Measurements from ENCODE around the gene OPN3. TPM values are rescaled to one million over a fixed set of nuclear protein-coding genes. Genes with fewer than 3 reads are reported as not detected.

OPN3 gene
- total and polyA plus RNA-seq, 2 donors (not counting 1 experiment from before 2014, with no cell fraction given), result 21.0 to 29.6 TPM

GRCh38 chr1:241631674-241632073 is 8.5 kb downstream of the OPN3 start:
- WGBS (ENCODE audit: insufficient coverage), result no CpG with 5 or more reads among the region's 5 CpGs
- POLR2A ChIA-PET, result no interaction called here
- DNase-seq, result no peak

DNA sequence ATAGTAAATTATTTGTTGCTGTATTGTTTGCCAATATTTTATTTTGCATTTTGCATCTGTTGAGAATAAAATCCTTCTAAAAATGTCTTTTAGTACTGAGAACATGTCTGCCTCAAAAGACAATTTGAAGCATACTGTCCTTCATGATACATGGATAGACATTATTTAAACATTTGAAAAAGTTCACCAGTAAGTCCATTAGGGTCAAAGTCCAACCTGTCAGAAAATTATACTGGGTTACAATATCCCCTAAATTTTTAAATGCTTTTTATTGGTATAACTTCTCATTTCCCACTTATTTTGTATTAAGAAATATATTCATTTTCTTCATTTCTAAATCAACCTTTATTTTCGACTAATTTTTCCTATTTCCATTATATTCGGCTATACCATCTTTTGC is 9.3 kb downstream of the OPN3 start:
- H3K4me1 Mint-ChIP-seq, result peaks cover 62% of the 10 kb centered on the region
- intact Hi-C loops (cut with micrococcal nuclease), result no loop called here
- no peaks in the 10 kb centered on the region for H3K27me3 Mint-ChIP-seq
- DNase-seq (no peak), ATAC-seq (ENCODE audit: low read depth) (no peak)
- CTCF ChIA-PET, result no interaction called here
- no peak overlapping the region for H3K27ac Mint-ChIP-seq
- H3K27ac ChIP-seq (ENCODE audit: low read length in 2 of 2), result no peak overlapping the region
- POLR2A ChIA-PET, result no interaction called here
- WGBS (ENCODE audit: insufficient coverage), result no CpG with 5 or more reads among the region's 2 CpGs
- no peaks in the 10 kb centered on the region for H4K20me1 ChIP-seq (ENCODE audit: control insufficient read depth, insufficient read depth, low read length, poor library complexity, severe bottlenecking)
- no peak overlapping the region for H3K4me3 ChIP-seq (ENCODE audit: control extremely low read depth in 1 of 5, extremely low read depth in 1 of 5, insufficient read depth in 1 of 5, low read depth in 2 of 5, low read length in 4 of 5)
- H3K79me2 ChIP-seq (ENCODE audit: control insufficient read depth, insufficient read depth, low read length), result peaks cover 67% of the 10 kb centered on the region
- no peaks in the 10 kb centered on the region for H3K9me3 Mint-ChIP-seq (ENCODE audit: insufficient read depth)
- H3K36me3 ChIP-seq (replicated peaks in 1 of 2; ENCODE audit: control extremely low read depth in 1 of 2, control insufficient read depth in 1 of 2, extremely low read depth in 1 of 2, insufficient read depth in 2 of 2, low read length in 1 of 2), result peaks cover 0 to 7% of the 10 kb centered on the region in 2 experiments
- H3K4me2 ChIP-seq (replicated peaks; ENCODE audit: low read depth, low read length, poor library complexity, severe bottlenecking), result no peak overlapping the region
- no peaks in the 10 kb centered on the region for H3K9me3 ChIP-seq (ENCODE audit: control extremely low read depth in 1 of 3, control insufficient read depth in 2 of 3, insufficient read depth in 1 of 3, low read length in 2 of 3)
- TF ChIP-seq CTCF (IDR thresholded peaks at IDR 0.05) (no peak), EZH2 (IDR thresholded peaks at IDR 0.05; ENCODE audit: borderline replicate concordance, insufficient read depth, low read depth, low read length, poor library complexity, severe bottlenecking) (no peak)
- no peak overlapping the region for H2AFZ ChIP-seq (ENCODE audit: insufficient read depth, low read depth, low read length, poor library complexity, severe bottlenecking)
- no peak overlapping the region for H3K4me3 Mint-ChIP-seq
- H3K27me3 ChIP-seq (replicated peaks in 1 of 4; ENCODE audit: control extremely low read depth in 1 of 4, control insufficient read depth in 3 of 4, insufficient read depth in 4 of 4, low read length in 3 of 4), result no peaks in the 10 kb centered on the region
- H3K4me1 ChIP-seq (ENCODE audit: control insufficient read depth in 2 of 2, insufficient read depth in 2 of 2, low read length in 2 of 2), result peaks cover 22 to 35% of the 10 kb centered on the region in 2 donors
- H3K9ac ChIP-seq (ENCODE audit: low read length), result no peak overlapping the region

More at GRCh38 chr1:241631674-241632073, 8.5 kb downstream of the OPN3 start:
- H3K79me2 ChIP-seq (ENCODE audit: control insufficient read depth, insufficient read depth, low read length), result peaks cover 75% of the 10 kb centered on the region
- no peak overlapping the region for H3K4me3 ChIP-seq (ENCODE audit: control extremely low read depth in 1 of 5, extremely low read depth in 1 of 5, insufficient read depth in 1 of 5, low read depth in 2 of 5, low read length in 4 of 5)
- no peak overlapping the region for H2AFZ ChIP-seq (ENCODE audit: insufficient read depth, low read depth, low read length, poor library complexity, severe bottlenecking)
- no peaks in the 10 kb centered on the region for H3K27me3 ChIP-seq (replicated peaks in 1 of 4; ENCODE audit: control extremely low read depth in 1 of 4, control insufficient read depth in 3 of 4, insufficient read depth in 4 of 4, low read length in 3 of 4)
- H3K27ac ChIP-seq (ENCODE audit: low read length in 2 of 2), result no peak overlapping the region
- Mint-ChIP-seq H3K9me3 (ENCODE audit: insufficient read depth) (no peaks in the 10 kb centered on the region), H3K4me1 (peaks cover 65% of the 10 kb centered on the region), H3K27me3 (no peaks in the 10 kb centered on the region), H3K4me3 (no peak overlapping the region), H3K27ac (no peak overlapping the region)
- H3K36me3 ChIP-seq (replicated peaks in 1 of 2; ENCODE audit: control extremely low read depth in 1 of 2, control insufficient read depth in 1 of 2, extremely low read depth in 1 of 2, insufficient read depth in 2 of 2, low read length in 1 of 2), result peaks cover 0 to 7% of the 10 kb centered on the region in 2 experiments
- no peak overlapping the region for H3K4me2 ChIP-seq (replicated peaks; ENCODE audit: low read depth, low read length, poor library complexity, severe bottlenecking)
- no peak overlapping the region for H3K9ac ChIP-seq (ENCODE audit: low read length)
- intact Hi-C loops (cut with micrococcal nuclease), result no loop called here
- peaks cover 28 to 43% of the 10 kb centered on the region in 2 donors for H3K4me1 ChIP-seq (ENCODE audit: control insufficient read depth in 2 of 2, insufficient read depth in 2 of 2, low read length in 2 of 2)
- no peaks in the 10 kb centered on the region for H3K9me3 ChIP-seq (ENCODE audit: control extremely low read depth in 1 of 3, control insufficient read depth in 2 of 3, insufficient read depth in 1 of 3, low read length in 2 of 3)
- TF ChIP-seq EZH2 (IDR thresholded peaks at IDR 0.05; ENCODE audit: borderline replicate concordance, insufficient read depth, low read depth, low read length, poor library complexity, severe bottlenecking) (no peak), CTCF (IDR thresholded peaks at IDR 0.05) (no peak)
- no peak for ATAC-seq (ENCODE audit: low read depth)
- H4K20me1 ChIP-seq (ENCODE audit: control insufficient read depth, insufficient read depth, low read length, poor library complexity, severe bottlenecking), result no peaks in the 10 kb centered on the region
- CTCF ChIA-PET, result no interaction called here

Measured in B cell (primary cell).